ENCODE data around the gene DGKI. TPM values are rescaled to one million over a fixed set of nuclear protein-coding genes. Genes with fewer than 3 reads are reported as not detected.

Gene DGKI
- total RNA-seq, 4 donors from 2014 or later = 0.16 to 4.4 (median 2.1) TPM

DNA sequence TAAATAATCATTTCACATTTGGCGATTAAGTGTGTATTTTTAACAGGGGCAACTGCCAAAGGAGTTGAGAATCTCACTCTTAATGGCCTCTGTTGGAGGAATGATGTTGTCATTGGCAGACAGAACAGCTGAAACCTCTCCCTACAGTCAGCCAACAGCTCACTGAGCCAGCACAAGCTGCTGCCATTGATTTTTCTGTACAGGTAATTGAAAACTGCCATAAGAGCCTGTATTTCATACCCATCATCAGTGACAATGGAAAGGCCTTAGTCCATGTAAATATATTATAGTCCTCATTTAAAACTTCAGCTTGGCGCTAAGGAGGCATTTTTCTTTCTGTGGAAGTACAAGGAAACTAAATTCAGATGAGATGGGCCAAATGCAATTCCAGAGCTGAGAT lies 475.2 kb downstream of the DGKI start:
- ATAC-seq (ENCODE audit: low FRiP score) = no peak
- TF ChIP-seq, protein P1, sequence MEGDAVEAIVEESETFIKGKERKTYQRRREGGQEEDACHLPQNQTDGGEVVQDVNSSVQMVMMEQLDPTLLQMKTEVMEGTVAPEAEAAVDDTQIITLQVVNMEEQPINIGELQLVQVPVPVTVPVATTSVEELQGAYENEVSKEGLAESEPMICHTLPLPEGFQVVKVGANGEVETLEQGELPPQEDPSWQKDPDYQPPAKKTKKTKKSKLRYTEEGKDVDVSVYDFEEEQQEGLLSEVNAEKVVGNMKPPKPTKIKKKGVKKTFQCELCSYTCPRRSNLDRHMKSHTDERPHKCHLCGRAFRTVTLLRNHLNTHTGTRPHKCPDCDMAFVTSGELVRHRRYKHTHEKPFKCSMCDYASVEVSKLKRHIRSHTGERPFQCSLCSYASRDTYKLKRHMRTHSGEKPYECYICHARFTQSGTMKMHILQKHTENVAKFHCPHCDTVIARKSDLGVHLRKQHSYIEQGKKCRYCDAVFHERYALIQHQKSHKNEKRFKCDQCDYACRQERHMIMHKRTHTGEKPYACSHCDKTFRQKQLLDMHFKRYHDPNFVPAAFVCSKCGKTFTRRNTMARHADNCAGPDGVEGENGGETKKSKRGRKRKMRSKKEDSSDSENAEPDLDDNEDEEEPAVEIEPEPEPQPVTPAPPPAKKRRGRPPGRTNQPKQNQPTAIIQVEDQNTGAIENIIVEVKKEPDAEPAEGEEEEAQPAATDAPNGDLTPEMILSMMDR (IDR thresholded peaks at IDR 0.05) = no peak
- DNase-seq (ENCODE audit: low spot score) = no peak

DNA sequence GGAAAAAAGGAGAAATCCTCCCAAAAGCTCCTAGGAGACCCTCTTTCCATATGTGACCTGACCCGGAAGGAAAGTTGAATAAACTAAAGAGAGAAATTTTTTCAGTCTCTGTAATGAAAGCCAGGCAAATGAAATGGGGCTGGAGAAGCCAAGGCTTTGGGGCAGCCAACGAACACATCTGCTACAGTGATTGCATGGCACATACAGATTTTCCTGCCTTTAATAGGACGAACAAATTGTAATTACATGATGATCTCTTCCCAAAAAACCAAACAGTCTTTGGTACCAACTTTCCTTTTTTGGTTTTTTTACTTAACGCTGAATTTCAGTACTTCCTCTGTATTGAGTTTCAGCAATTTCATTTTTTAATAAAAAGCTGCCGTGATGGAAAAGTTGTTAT lies 479.8 kb downstream of the DGKI start:
- DNase-seq (ENCODE audit: low spot score) (no peak), ATAC-seq (ENCODE audit: low FRiP score) (no peak)
- TF ChIP-seq, protein P1 (IDR thresholded peaks at IDR 0.05) = no peak

DNA sequence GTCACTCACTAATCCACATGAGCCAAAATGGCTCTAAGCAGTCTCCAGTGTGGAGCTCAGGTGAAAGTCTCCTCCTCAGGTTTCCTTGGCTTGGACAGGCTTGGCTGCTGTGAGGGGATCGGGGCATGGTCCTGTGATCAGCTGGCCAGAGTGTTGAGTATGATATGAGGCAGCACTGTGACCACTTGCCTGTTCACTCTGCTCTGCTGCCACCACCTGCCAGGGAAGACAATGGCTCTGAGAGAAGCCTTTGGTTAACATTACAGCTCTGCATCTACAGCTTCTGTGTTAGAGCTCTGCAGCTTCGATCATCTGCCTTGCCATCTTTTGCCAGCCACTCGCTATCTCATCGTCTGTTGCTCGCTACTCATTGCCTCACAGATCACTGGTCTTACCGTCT lies 483.1 kb downstream of the DGKI start:
- ATAC-seq (ENCODE audit: low FRiP score) (no peak), DNase-seq (ENCODE audit: low spot score) (no peak)
- TF ChIP-seq, protein P1 (IDR thresholded peaks at IDR 0.05) = no peak

DNA sequence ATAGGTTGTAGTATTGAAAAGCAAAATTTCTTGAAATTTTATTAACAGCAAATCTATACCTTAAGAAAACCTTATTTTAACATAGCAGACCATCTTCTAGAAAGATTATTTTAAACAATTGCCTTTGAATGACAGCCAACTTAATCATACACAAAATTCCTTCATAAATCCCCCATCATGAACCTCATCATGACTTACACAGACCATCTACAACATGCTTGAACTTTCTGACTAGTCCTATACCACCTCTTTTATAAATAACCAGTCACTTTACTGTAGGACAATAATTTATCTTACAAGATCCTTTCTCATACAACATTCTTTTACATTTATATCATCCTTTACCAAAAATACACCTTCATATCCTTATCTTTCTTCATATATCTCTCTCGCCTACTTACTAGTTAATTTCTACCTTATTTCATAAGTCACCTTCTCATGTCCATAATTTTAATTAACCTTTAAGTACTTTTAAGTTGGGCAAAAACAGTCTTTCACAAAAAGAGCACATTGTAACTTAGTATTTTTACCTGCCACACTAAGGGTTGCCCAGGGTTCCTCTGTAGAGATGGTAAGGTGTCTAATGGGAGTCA lies 486.6 kb downstream of the DGKI start:
- TF ChIP-seq, protein P1 (IDR thresholded peaks at IDR 0.05) = no peak
- no peak for ATAC-seq (ENCODE audit: low FRiP score)
- no peak for DNase-seq (ENCODE audit: low spot score)

DNA sequence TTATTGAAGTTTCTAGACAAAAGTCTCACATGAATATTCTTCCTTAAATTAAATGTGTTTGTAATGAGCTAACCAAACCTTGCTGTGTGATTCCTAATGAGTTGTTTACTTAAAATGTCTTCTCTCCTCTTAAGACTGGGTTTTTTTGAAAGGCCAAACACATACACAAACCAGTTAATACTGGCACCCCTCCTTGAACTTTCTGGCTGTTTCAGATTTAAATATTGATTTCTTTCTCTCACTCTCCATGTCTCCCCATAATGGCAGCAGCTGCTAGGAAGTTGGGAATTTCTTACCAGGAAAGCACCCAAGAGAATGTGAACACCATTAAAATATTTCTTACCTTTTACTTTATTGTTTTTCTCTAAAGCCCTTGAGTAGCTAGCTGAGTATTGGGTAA lies 491.8 kb downstream of the DGKI start:
- DNase-seq (ENCODE audit: low spot score) = no peak
- TF ChIP-seq, protein P1 (IDR thresholded peaks at IDR 0.05) = no peak
- no peak for ATAC-seq (ENCODE audit: low FRiP score)

DNA sequence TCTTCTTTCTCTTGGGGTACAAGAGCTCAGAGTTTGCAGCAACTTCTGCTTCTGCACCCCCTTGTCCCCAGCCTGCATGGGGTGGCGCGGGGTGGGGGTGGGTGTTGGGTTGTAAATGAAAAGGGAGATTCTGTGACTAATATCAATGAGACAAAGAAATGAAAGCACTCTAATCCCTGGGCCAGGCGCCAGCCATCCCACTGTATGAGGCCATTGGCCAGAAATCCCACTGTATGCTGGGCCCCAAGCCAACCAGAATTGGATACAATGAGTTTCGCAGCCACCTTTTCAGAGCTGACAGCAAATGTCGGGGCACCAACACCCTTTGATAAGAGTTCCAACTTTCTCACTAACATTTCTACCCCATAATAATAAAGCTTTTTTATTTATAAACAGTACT lies 492.4 kb downstream of the DGKI start:
- DNase-seq (ENCODE audit: low spot score) (no peak), ATAC-seq (ENCODE audit: low FRiP score) (no peak)
- TF ChIP-seq, protein P1 (IDR thresholded peaks at IDR 0.05) = no peak

DNA sequence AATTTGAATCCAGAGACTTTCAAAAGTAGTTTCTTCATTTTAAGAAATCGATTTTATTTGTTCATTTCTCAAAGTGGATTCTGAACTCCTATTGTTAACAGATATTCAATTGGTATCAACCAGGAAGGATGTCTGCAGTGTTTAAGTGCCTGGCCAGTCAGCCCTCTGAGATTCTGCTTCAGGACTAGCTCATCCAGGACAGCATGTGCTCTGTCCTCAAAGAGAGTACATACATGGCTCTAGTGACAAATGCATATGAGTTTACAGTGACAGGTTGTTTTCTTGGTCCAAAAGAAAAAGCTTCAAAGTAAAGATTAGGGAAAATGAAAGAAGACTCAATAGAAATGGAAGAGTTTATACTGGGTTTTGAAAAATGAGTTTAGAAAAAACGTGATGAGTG lies 494.8 kb downstream of the DGKI start:
- DNase-seq (ENCODE audit: low spot score) (no peak), ATAC-seq (ENCODE audit: low FRiP score) (no peak)
- TF ChIP-seq, protein P1 (IDR thresholded peaks at IDR 0.05) = no peak
